NCI-H748 treated with DMSO at 0.1 percent for 48 hours (cell line): Measurements from ENCODE around the gene ST8SIA4.
A peak's percentile ranks its signal among the peaks of the same experiment; 100 is the strongest.

Experiments
- DNase-seq: peaks from one replicate; lab custom pipeline; 2025; lab: John Stamatoyannopoulos, UW

ST8SIA4 gene

GRCh38 chr5:100903039-100903887, at the start of gene ST8SIA4:
Gene ST8SIA4, minus strand, starts transcription at chr5:100903282. Its CDS starts 327 bp downstream, at chr5:100902955.
- DNase-seq, result peak; percentile 76

- no peak for DNase-seq
These were observed 47.9 kb upstream of the ST8SIA4 start for GRCh38 chr5:100950985-100951384.

- DNase-seq, result no peak
These were observed 10.2 kb upstream of the ST8SIA4 start for GRCh38 chr5:100913298-100913697.

GRCh38 chr5:100909034-100909433, 6.0 kb upstream of the ST8SIA4 start:
- no peak for DNase-seq

- no peak for DNase-seq
These were observed 2.3 kb upstream of the ST8SIA4 start for GRCh38 chr5:100905259-100905914.

GRCh38 chr5:100904259-100904861, 1.3 kb upstream of the ST8SIA4 start:
- no peak for DNase-seq

- peak; percentile 60 for DNase-seq
These were observed 543 bp downstream of the ST8SIA4 start for GRCh38 chr5:100902440-100903038.

- peak; percentile 32 for DNase-seq
These were observed 1.2 kb downstream of the ST8SIA4 start for GRCh38 chr5:100901821-100902341.

GRCh38 chr5:100900796-100901781, 2.0 kb downstream of the ST8SIA4 start:
- DNase-seq, result peak; percentile 63

GRCh38 chr5:100900142-100900795, 2.8 kb downstream of the ST8SIA4 start:
- peak; percentile 63 for DNase-seq

GRCh38 chr5:100899675-100900074, 3.4 kb downstream of the ST8SIA4 start:
- no peak for DNase-seq

- no peak for DNase-seq
These were observed 4.4 kb downstream of the ST8SIA4 start for GRCh38 chr5:100898504-100899346.

- no peak for DNase-seq
These were observed 7.0 kb downstream of the ST8SIA4 start for GRCh38 chr5:100896054-100896453.

GRCh38 chr5:100890461-100891008, 12.5 kb downstream of the ST8SIA4 start:
- no peak for DNase-seq

- no peak for DNase-seq
These were observed 13.2 kb downstream of the ST8SIA4 start for GRCh38 chr5:100889896-100890295.

- no peak for DNase-seq
These were observed 13.8 kb downstream of the ST8SIA4 start for GRCh38 chr5:100889165-100889743.

GRCh38 chr5:100877274-100877673, 25.8 kb downstream of the ST8SIA4 start:
- DNase-seq, result no peak

- no peak for DNase-seq
These were observed 30.5 kb downstream of the ST8SIA4 start for GRCh38 chr5:100872408-100873190.
